Adrenal gland (tissue), 12 donors: ENCODE results near the gene KIF26A. TPM values are rescaled to one million over a fixed set of nuclear protein-coding genes. Genes with fewer than 3 reads are reported as not detected.

Experiments
- DNase-seq, 7 donors: peaks; one replicate each; pipeline ENCODE4 v3.0.0-alpha.2; 2019 to 2020
- H3K27ac ChIP-seq, 5 donors: fragments of 200-600 bp; sonication (generic) in 4 of 5; 1 replicate in 3 of 5; 2 replicates in 2 of 5; pipeline versions ENCODE4 v1.5.1 to v1.8.0; 2016 to 2020; ENCODE audit warnings: mild to moderate bottlenecking in 1 of 5
- H3K27me3 ChIP-seq: fragments of 200-600 bp; 2 replicates; pipeline ENCODE4 v1.8.0; 2021
- H3K36me3 ChIP-seq, 2 donors: fragments of 200-600 bp; replicated peaks in 1 of 2; 1 replicate in 1 of 2; 2 replicates in 1 of 2; pipeline versions ENCODE4 v1.5.1 to v1.8.0; 2018 to 2022
- H3K4me1 ChIP-seq, 2 donors: fragments of 200-600 bp; replicated peaks in 1 of 2; 1 replicate in 1 of 2; 2 replicates in 1 of 2; pipeline versions ENCODE4 v1.5.1 to v1.8.0; 2018 to 2021
- H3K4me3 ChIP-seq, 4 donors: fragments of 200-600 bp; sonication (generic) in 3 of 4; one replicate each; pipeline ENCODE4 v1.5.1; 2016 to 2018
- H3K9me3 ChIP-seq, 3 donors: fragments of 200-600 bp; sonication (generic) in 1 of 3; replicated peaks in 1 of 3; 1 replicate in 2 of 3; 2 replicates in 1 of 3; pipeline versions ENCODE4 v1.5.1 to v1.8.0; 2016 to 2021
- CTCF ChIP-seq, 6 experiments: fragments of 450-650 bp in 4 of 6; fragments of 200-600 bp in 2 of 6; sonication (generic) in 1 of 6; IDR thresholded peaks; 1 replicate in 5 of 6; 2 replicates in 1 of 6; pipeline versions ENCODE4 v1.5.1 to v1.8.0; 2016 to 2021; ENCODE audit warnings: antibody characterized with exemption in 6 of 6, mild to moderate bottlenecking in 2 of 6, moderate library complexity in 1 of 6
- POLR2A ChIP-seq, 2 donors: fragments of 450-650 bp; IDR thresholded peaks; one replicate each; pipeline ENCODE4 v1.6.1; 2017; ENCODE audit warnings: antibody characterized with exemption in 2 of 2, mild to moderate bottlenecking in 2 of 2, moderate library complexity in 1 of 2
- WGBS, 4 donors: extraction: QIAGEN DNeasy Blood & Tissue Kit in 2 of 4; methylation state at CpG; one replicate each; pipeline versions ENCODE4 v1.1.5 to v1.1.7; 2013 to 2017; 5-methylcytosine and 5-hydroxymethylcytosine counted together
- intact Hi-C, 2 donors: fragments of 100-400 bp; cut with DNase I; formaldehyde crosslinking; loops; one replicate each; pipeline versions ENCODE4 v1.14.1 to v1.15.0; 2022 to 2023
- polyA plus RNA-seq, 3 donors: library from polyadenylated mRNA; stranded (reverse); fragments of 200-250 nt in 2 of 3; fragments of 350-450 nt in 1 of 3; fragmentation: Illumina TruSeq in 1 of 3; extraction: RNeasy Lipid Tissue Mini Kit (QIAGEN cat#74804) in 1 of 3; gene quantifications; one replicate each; pipeline ENCODE4 v1.2.3, GENCODE V29; 2013 to 2014
- total RNA-seq, 9 donors: library from RNA; depleted of rRNA in 4 of 9; stranded (reverse); fragments of >200 nt in 4 of 9; fragments of 120-200 nt in 1 of 9; fragmentation: NEBNext Ultra II Directional in 1 of 9; extraction: Animal tissue kit (Norgen Biotek cat#: 25700) in 1 of 9; gene quantifications; one replicate each; pipeline versions ENCODE4 v1.1.0 to v1.2.4, GENCODE V29; 2013 to 2023
- donor health status: healthy with polysubstance abuse.
- donor health status: Bipolar disorder and iron deficiency.
- donor health status: DM: yes; HTN: yes; CAD: no.
- donor health status: DM: no; HTN: no; CAD: no.
- donor health status: DM: no; HTN: no; CAD: no.
- donor health status: DM: yes; HTN: yes; CAD: no.

KIF26A gene
- total and polyA plus RNA-seq, 12 donors = 0.49 to 23.9 (median 6.5) TPM

- Histone ChIP-seq H3K27ac (no peak overlapping the region), H3K9me3 (no peaks in the 10 kb centered on the region), H3K4me1 (no peaks in the 10 kb centered on the region), H3K36me3 (no peaks in the 10 kb centered on the region), H3K27me3 (peaks cover 9% of the 10 kb centered on the region), H3K4me3 (no peak overlapping the region)
- DNase-seq = no peak
- WGBS, 4 donors = 70 to 91% (median 88%) methylated on average over 9 to 25 of the region's 25 CpGs
- no peak for TF ChIP-seq CTCF (IDR thresholded peaks at IDR 0.05)
- intact Hi-C loops = no loop called here
Measured at GRCh38 chr14:104098272-104099095, 39.9 kb upstream of the KIF26A start.

- Histone ChIP-seq H3K27me3 (peaks cover 9% of the 10 kb centered on the region), H3K4me3 (no peak overlapping the region), H3K36me3 (no peaks in the 10 kb centered on the region), H3K27ac (no peak overlapping the region), H3K9me3 (no peaks in the 10 kb centered on the region), H3K4me1 (no peaks in the 10 kb centered on the region)
- no peak for DNase-seq
- no peak for TF ChIP-seq POLR2A (IDR thresholded peaks at IDR 0.05)
- TF ChIP-seq CTCF (IDR thresholded peaks at IDR 0.05) = no peak
- intact Hi-C loops = no loop called here
- WGBS, 4 donors = 74 to 81% (median 80%) methylated on average over 14 to 26 of the region's 26 CpGs; no CpG with 5 or more reads in 1 of the 4 donors
Measured at GRCh38 chr14:104099096-104100041, 39.0 kb upstream of the KIF26A start.

- 74 to 91% (median 78%) methylated on average over 3 to 23 of the region's 23 CpGs for WGBS, 4 donors
- no peak for DNase-seq
- Histone ChIP-seq H3K4me3 (no peak overlapping the region), H3K36me3 (no peaks in the 10 kb centered on the region), H3K9me3 (no peaks in the 10 kb centered on the region), H3K4me1 (no peaks in the 10 kb centered on the region), H3K27me3 (peaks cover 4% of the 10 kb centered on the region), H3K27ac (no peak overlapping the region)
- intact Hi-C loops = no loop called here
- TF ChIP-seq POLR2A (IDR thresholded peaks at IDR 0.05) (no peak), CTCF (IDR thresholded peaks at IDR 0.05) (no peak)
Measured at GRCh38 chr14:104100171-104101085, 38.0 kb upstream of the KIF26A start.
